Hindlimb muscle (tissue), 1 donor: ENCODE results near the gene TCF7L2. TPM values are rescaled to one million over a fixed set of nuclear protein-coding genes. Genes with fewer than 3 reads are reported as not detected.

ENCODE experiments used
- DNase-seq: peaks from one replicate; pipeline ENCODE4 v3.0.0-alpha.2; 2013
- polyA plus RNA-seq: library from polyadenylated mRNA; unstranded; fragments of 120-200 nt; gene quantifications from one replicate; pipeline ENCODE4 v1.2.1, GENCODE V29; 2013; ENCODE audit not compliant: insufficient read length

The TCF7L2 gene
- polyA plus RNA-seq, 1 donor: 55.8 TPM

GRCh38 chr10:112966194-112966855 is 16.3 kb downstream of the TCF7L2 start:
- no peak for DNase-seq

- DNase-seq: no peak
These were observed 17.2 kb downstream of the TCF7L2 start for GRCh38 chr10:112967200-112967599.

GRCh38 chr10:112969131-112969530 is 19.1 kb downstream of the TCF7L2 start:
- DNase-seq: no peak

GRCh38 chr10:112969542-112969941 is 19.5 kb downstream of the TCF7L2 start:
- DNase-seq: no peak

- no peak for DNase-seq
These were observed 20.0 kb downstream of the TCF7L2 start for GRCh38 chr10:112970021-112970420.

GRCh38 chr10:112972606-112973005 is 22.6 kb downstream of the TCF7L2 start:
- DNase-seq: no peak

- no peak for DNase-seq
These were observed 23.0 kb downstream of the TCF7L2 start for GRCh38 chr10:112973046-112973445.

GRCh38 chr10:112973805-112974204 is 23.8 kb downstream of the TCF7L2 start:
- no peak for DNase-seq

GRCh38 chr10:112977426-112977898 is 27.4 kb downstream of the TCF7L2 start:
- DNase-seq: no peak

GRCh38 chr10:112979927-112980326 is 29.9 kb downstream of the TCF7L2 start:
- no peak for DNase-seq

- DNase-seq: no peak
These were observed 30.9 kb downstream of the TCF7L2 start for GRCh38 chr10:112980937-112981336.

GRCh38 chr10:112981553-112981952 is 31.5 kb downstream of the TCF7L2 start:
- DNase-seq: no peak

GRCh38 chr10:112983444-112984056 is 33.5 kb downstream of the TCF7L2 start:
- no peak for DNase-seq

GRCh38 chr10:112984756-112985155 is 34.7 kb downstream of the TCF7L2 start:
- DNase-seq: no peak

GRCh38 chr10:112985690-112986543 is 35.9 kb downstream of the TCF7L2 start:
- no peak for DNase-seq

GRCh38 chr10:112986544-112987190 is 36.6 kb downstream of the TCF7L2 start:
- no peak for DNase-seq

GRCh38 chr10:112988839-112989406 is 38.9 kb downstream of the TCF7L2 start:
- DNase-seq: no peak

GRCh38 chr10:112989826-112990225 is 39.8 kb downstream of the TCF7L2 start:
- DNase-seq: no peak

- no peak for DNase-seq
These were observed 40.2 kb downstream of the TCF7L2 start for GRCh38 chr10:112990271-112990670.

GRCh38 chr10:112991888-112992491 is 41.9 kb downstream of the TCF7L2 start:
- no peak for DNase-seq

GRCh38 chr10:112996462-112996861 is 46.4 kb downstream of the TCF7L2 start:
- DNase-seq: no peak

- no peak for DNase-seq
These were observed 49.1 kb downstream of the TCF7L2 start for GRCh38 chr10:112999102-112999501.
